Heart right ventricle (tissue), 16 donors: ENCODE data around the gene VPS37C. TPM values are rescaled to one million over a fixed set of nuclear protein-coding genes. Genes with fewer than 3 reads are reported as not detected.

Source experiments
- ATAC-seq, 8 donors: fragments of 200-7000 bp; cut with Tn5 transposase; one replicate each; pipeline ENCODE4 v1.9.1; 2020; ENCODE audit warnings: mild to moderate bottlenecking in 8 of 8, moderate library complexity in 8 of 8, moderate number of reproducible peaks in 1 of 8
- DNase-seq, 2 donors: peaks; one replicate each; pipeline ENCODE4 v3.0.0-alpha.2; 2020
- H3K27ac ChIP-seq, 10 donors: fragments of 200-600 bp; sonication (generic) in 2 of 10; one replicate each; pipeline versions ENCODE4 v1.5.0 to v1.8.0; 2020 to 2022; ENCODE audit warnings: mild to moderate bottlenecking in 3 of 10
- H3K27me3 ChIP-seq, 7 donors: fragments of 200-600 bp; one replicate each; pipeline ENCODE4 v1.8.0; 2021 to 2022; ENCODE audit warnings: mild to moderate bottlenecking in 2 of 7
- H3K36me3 ChIP-seq, 9 donors: fragments of 200-600 bp; sonication (generic) in 1 of 9; one replicate each; pipeline versions ENCODE4 v1.5.0 to v1.8.0; 2020 to 2022; ENCODE audit warnings: mild to moderate bottlenecking in 2 of 9
- H3K4me1 ChIP-seq, 9 donors: fragments of 200-600 bp; sonication (generic) in 1 of 9; one replicate each; pipeline versions ENCODE4 v1.5.0 to v1.8.0; 2020 to 2022; ENCODE audit warnings: mild to moderate bottlenecking in 4 of 9
- H3K4me3 ChIP-seq, 10 donors: fragments of 200-600 bp; sonication (generic) in 2 of 10; one replicate each; pipeline versions ENCODE4 v1.5.0 to v1.8.0; 2020 to 2022; ENCODE audit warnings: mild to moderate bottlenecking in 7 of 10, moderate library complexity in 2 of 10
- H3K9me3 ChIP-seq, 11 donors: fragments of 200-600 bp in 10 of 11; sonication (generic) in 2 of 11; one replicate each; pipeline versions ENCODE4 v1.5.0 to v1.8.0; 2013 to 2022; ENCODE audit warnings: mild to moderate bottlenecking in 2 of 11, control low read depth in 1 of 11, moderate library complexity in 1 of 11
- CTCF ChIP-seq, 9 donors: fragments of 200-600 bp; sonication (generic) in 2 of 9; IDR thresholded peaks; one replicate each; pipeline versions ENCODE4 v1.5.0 to v1.8.0; 2021 to 2022; ENCODE audit warnings: antibody characterized with exemption in 9 of 9, mild to moderate bottlenecking in 5 of 9, moderate library complexity in 1 of 9
- WGBS, 2 donors: extraction: QIAGEN DNeasy Blood & Tissue Kit; methylation state at CpG; one replicate each; pipeline ENCODE4 v1.1.7; 2013; ENCODE audit warnings: inconsistent platforms in 1 of 2; 5-methylcytosine and 5-hydroxymethylcytosine counted together
- intact Hi-C, 10 donors: fragments of 100-400 bp; cut with DNase I; formaldehyde crosslinking; loops; one replicate each; pipeline versions ENCODE4 v1.11.1 to v1.14.2; 2022
- polyA plus RNA-seq, 2 donors: library from polyadenylated mRNA; stranded (reverse); fragments of 200-250 nt; gene quantifications; one replicate each; pipeline ENCODE4 v1.2.3, GENCODE V29; 2013
- total RNA-seq, 10 donors: library from RNA; stranded (reverse); fragmentation: NEBNext Ultra II Directional in 3 of 10; extraction: Animal tissue kit (Norgen Biotek cat#: 25700) in 3 of 10; gene quantifications; one replicate each; pipeline versions ENCODE4 v1.2.1 to v1.2.4, GENCODE V29; 2021 to 2023
- donor health status: Arrhythmogenic right ventricular cardiomyopathy.
- donor health status: ischemic (EF 13 %, LVEDD 7.1; RV severe dilation, severe dysfunction).
- donor health status: healthy with polysubstance abuse.
- donor health status: DM: no; HTN: yes; CAD: no.
- donor health status: DM: no; HTN: no; CAD: no.
- donor health status: ischemic (EF 25% LVEDD 6.9; RV normal size, moderate dysfunction).
- donor health status: ischemic (EF 25% LVEDD 5.7; RV mildly dilated, moderate dysfunction).
- donor health status: healthy.
- donor health status: DM: yes; HTN: yes; CAD: no.
- donor health status: Ischemic cardiomyopathy.
- donor health status: ischemic (EF 35%, LVEDD 5.7; RV mildly dilated, moderate dysfunction).
- donor health status: nonischemic (EF 11% LVEDD 7.7; RV severe dilation, severe dysfunction).
- donor health status: DM: yes; HTN: yes; CAD: no.
- donor health status: PGD.
- donor health status: ischemic (EF 29% LVEDD 5.4; RV normal size, mild dysfunction).
- donor health status: nonischemic (EF 23%, LVEDD 6.1; RV moderate dilation, normal function).

VPS37C gene
- total and polyA plus RNA-seq, 12 donors: 7.7 to 21.8 (median 15.5) TPM

GRCh38 chr11:61201476-61201875 lies 40.2 kb upstream of the VPS37C start:
- Histone ChIP-seq H3K4me1 (peaks cover 0 to 12% (median 0%) of the 10 kb centered on the region in 9 donors), H3K27me3 (peaks cover 0 to 32% (median 9%) of the 10 kb centered on the region in 7 donors), H3K27ac (no peak overlapping the region), H3K4me3 (no peak overlapping the region), H3K36me3 (no peaks in the 10 kb centered on the region), H3K9me3 (peaks cover 0 to 15% (median 0%) of the 10 kb centered on the region in 11 donors)
- intact Hi-C loops: no loop called here
- WGBS, 2 donors: 95 to 96% methylated on average over 14 of the region's 14 CpGs
- no peak for TF ChIP-seq CTCF (IDR thresholded peaks at IDR 0.05)
- no peak for DNase-seq
- ATAC-seq: no peak

GRCh38 chr11:61198948-61199523 lies 37.8 kb upstream of the VPS37C start:
- Histone ChIP-seq H3K4me1 (peaks cover 0 to 8% (median 0%) of the 10 kb centered on the region in 9 donors), H3K36me3 (no peaks in the 10 kb centered on the region), H3K27me3 (peaks cover 0 to 38% (median 16%) of the 10 kb centered on the region in 7 donors), H3K9me3 (peaks cover 0 to 15% (median 0%) of the 10 kb centered on the region in 11 donors), H3K4me3 (no peak overlapping the region), H3K27ac (no peak overlapping the region)
- WGBS, 2 donors: 81 to 83% methylated on average over 4 of the region's 4 CpGs
- intact Hi-C loops: no loop called here
- no peak for DNase-seq
- ATAC-seq: no peak
- TF ChIP-seq CTCF (IDR thresholded peaks at IDR 0.05): no peak

- no peak for ATAC-seq
- Histone ChIP-seq H3K4me1 (peaks cover 0 to 6% (median 0%) of the 10 kb centered on the region in 9 donors), H3K27me3 (peaks cover 0 to 38% (median 16%) of the 10 kb centered on the region in 7 donors), H3K36me3 (no peaks in the 10 kb centered on the region), H3K9me3 (peaks cover 0 to 15% (median 0%) of the 10 kb centered on the region in 11 donors), H3K27ac (no peak overlapping the region), H3K4me3 (no peak overlapping the region)
- no peak for DNase-seq
- intact Hi-C loops: no loop called here
- no peak for TF ChIP-seq CTCF (IDR thresholded peaks at IDR 0.05)
- 62 to 68% methylated on average over 6 of the region's 6 CpGs for WGBS, 2 donors
Observed at GRCh38 chr11:61198361-61198760, 37.1 kb upstream of the VPS37C start.

GRCh38 chr11:61195719-61196118 lies 34.5 kb upstream of the VPS37C start:
- H3K4me3 ChIP-seq: no peak overlapping the region
- DNase-seq: no peak
- intact Hi-C loops: no loop called here
- ATAC-seq: peak in 1 of 8 donors; percentile 17
- peaks cover 0 to 15% (median 0%) of the 10 kb centered on the region in 11 donors for H3K9me3 ChIP-seq
- H3K4me1 ChIP-seq: no peaks in the 10 kb centered on the region
- H3K27ac ChIP-seq: no peak overlapping the region
- 67 to 84% methylated on average over 7 of the region's 7 CpGs for WGBS, 2 donors
- H3K27me3 ChIP-seq: peaks cover 0 to 43% (median 7%) of the 10 kb centered on the region in 7 donors
- TF ChIP-seq CTCF (IDR thresholded peaks at IDR 0.05): no peak
- H3K36me3 ChIP-seq: no peaks in the 10 kb centered on the region
